Measurements from ENCODE around the gene CHAF1A.

DNA sequence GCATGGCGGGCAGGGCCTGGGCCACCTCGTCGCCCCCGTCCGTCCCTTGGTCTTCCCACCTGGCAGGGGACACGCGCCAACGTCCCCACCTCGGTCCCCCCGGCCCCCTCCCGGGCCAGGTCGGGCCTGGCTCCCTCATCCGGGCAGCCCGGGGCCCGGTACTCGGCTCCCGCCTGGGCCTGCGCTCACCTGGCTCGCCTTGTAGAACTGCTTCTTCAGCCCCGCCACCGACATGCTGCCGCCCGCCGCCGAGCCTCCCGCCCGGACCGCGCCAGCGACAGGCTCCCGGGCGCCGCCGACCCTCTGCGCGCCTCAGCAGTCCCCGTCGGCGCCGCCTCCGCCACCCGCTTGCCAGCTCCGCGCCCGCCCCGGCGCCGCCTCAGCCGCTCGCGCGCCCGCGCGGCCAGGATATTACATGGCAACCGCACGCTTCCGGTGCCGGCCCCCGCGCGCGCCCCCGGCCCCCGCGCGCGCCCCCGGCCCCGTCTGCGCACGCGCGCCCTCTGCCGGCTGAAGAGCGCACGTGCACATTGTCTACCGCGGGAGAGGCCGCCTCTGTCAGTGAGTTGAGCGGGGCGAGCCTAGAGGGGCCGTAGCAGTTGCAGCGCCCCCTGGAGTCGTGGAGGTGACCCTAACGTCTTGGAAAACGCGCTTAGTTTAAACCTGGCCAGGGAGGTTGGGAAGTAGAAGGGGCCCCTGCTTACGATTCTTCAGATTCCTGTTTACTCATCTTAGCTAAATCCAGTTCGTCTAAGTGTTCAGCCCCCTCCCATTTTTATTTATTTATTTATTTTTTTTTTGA, 2.1 kb upstream of the CHAF1A start, which contains the start of gene SH3GL1:
- TF ChIP-seq, protein P1, sequence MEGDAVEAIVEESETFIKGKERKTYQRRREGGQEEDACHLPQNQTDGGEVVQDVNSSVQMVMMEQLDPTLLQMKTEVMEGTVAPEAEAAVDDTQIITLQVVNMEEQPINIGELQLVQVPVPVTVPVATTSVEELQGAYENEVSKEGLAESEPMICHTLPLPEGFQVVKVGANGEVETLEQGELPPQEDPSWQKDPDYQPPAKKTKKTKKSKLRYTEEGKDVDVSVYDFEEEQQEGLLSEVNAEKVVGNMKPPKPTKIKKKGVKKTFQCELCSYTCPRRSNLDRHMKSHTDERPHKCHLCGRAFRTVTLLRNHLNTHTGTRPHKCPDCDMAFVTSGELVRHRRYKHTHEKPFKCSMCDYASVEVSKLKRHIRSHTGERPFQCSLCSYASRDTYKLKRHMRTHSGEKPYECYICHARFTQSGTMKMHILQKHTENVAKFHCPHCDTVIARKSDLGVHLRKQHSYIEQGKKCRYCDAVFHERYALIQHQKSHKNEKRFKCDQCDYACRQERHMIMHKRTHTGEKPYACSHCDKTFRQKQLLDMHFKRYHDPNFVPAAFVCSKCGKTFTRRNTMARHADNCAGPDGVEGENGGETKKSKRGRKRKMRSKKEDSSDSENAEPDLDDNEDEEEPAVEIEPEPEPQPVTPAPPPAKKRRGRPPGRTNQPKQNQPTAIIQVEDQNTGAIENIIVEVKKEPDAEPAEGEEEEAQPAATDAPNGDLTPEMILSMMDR (IDR thresholded peaks at IDR 0.05): peak; percentile 100
- no peak for TF ChIP-seq ZFX (IDR thresholded peaks at IDR 0.05; ENCODE audit: borderline replicate concordance)

Measured in 22Rv1 (cell line).